ENCODE results near the gene SEZ6.

SEZ6 gene

DNA sequence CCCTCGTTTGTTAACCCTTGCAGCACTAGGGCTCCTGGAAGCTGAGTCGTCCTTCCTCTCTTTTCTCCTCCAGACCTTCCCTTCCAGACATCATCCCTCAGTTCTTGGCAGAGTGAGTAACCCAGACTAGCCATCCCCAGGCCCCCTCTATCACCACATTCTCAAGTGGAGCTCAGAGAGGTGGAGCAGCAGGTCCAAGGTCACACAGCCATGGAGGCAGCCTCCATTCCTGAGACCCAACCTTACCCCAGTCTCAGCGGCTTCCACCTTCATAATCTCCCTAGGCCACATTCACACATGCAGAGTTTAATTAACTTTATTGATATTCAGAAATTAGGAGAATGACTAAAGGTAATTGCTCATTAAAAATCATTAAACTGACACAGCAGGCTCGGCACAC is 3.0 kb downstream of the SEZ6 start:
- DNase-seq, result no peak

DNA sequence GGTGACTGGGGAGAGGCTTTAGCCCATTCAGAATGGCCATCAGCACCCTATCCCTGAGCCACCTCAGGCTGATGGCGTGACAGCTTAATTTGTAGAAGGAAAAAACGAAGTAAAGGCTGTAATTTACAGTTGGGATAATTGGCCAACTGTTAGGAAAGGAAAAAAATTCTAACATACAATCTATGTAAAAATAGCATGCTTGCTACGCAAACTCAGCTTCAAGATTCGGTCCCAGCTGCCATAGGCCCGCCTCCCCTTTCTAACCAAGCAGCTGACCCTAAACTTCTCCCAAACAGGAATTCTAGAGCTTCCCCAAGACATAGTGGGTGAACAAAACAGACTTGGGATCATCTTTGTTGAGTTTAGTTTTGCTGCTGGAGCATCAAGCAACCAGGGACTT is 4.9 kb downstream of the SEZ6 start:
- no peak for DNase-seq

DNA sequence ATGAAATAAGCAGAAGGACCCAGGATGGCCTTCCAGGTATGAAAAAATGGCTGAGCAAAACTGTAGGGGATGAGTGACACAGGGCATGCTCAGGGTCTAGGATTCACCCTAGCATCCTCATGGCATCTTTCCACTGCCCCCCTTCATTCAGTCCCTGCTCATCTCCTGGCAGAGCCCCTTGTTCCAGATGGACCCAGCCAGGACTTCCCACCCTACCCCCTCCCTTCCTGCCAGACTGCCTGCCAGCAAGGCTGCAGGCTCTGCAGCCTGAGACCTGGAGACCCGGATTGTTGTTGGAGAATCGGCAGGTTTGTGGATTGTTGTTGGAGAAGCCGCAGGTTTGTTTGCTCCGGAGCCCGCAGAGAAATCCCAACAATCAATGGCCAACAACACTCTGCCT is 6.6 kb downstream of the SEZ6 start:
- DNase-seq, result no peak

DNA sequence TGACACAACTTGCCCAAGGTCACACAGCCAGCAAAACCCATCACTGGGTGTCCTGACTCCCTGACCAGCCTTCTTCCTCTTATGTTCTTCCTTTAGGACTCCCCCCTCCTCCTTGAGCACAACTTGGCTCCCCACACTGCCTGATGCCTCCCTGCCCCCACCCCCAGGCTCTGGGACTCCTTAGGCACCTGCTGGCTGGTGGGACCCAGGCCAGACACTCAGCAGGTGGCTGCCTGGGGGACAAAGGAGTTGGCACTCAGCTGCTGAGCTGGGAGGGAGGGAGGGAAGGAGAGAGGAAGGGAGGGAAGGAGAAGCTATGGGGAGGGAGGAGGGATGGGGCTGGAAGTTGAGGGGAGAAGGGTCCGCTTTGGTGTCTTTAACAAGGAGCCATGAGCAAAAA is 8.0 kb downstream of the SEZ6 start:
- DNase-seq, result no peak

DNA sequence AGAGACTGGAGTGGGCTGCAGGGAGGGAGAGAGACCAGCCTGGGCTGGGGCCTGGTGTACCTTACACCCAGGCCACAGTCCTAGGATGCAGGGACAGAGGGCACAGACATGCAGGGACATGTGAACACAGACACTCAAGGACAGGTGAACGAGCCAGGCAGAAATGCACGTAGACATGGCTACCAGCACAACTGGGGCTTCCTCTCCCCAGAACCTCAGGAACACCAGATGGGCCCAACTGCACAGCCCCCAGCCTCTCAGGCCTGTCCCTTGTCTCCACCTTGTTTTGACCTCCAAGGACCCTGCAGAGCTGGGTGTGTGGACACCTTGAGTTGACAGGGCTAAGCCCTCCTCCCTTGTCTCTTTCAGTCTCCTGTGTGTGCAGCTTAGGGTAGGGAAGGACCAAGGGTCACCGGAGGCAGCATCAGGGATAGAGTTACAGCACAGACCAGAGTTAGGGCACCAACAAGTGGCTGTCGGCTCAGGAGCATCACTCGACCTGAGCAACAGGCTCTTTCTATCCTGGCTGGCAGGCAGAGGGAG is 9.2 kb downstream of the SEZ6 start:
- no peak for DNase-seq

DNA sequence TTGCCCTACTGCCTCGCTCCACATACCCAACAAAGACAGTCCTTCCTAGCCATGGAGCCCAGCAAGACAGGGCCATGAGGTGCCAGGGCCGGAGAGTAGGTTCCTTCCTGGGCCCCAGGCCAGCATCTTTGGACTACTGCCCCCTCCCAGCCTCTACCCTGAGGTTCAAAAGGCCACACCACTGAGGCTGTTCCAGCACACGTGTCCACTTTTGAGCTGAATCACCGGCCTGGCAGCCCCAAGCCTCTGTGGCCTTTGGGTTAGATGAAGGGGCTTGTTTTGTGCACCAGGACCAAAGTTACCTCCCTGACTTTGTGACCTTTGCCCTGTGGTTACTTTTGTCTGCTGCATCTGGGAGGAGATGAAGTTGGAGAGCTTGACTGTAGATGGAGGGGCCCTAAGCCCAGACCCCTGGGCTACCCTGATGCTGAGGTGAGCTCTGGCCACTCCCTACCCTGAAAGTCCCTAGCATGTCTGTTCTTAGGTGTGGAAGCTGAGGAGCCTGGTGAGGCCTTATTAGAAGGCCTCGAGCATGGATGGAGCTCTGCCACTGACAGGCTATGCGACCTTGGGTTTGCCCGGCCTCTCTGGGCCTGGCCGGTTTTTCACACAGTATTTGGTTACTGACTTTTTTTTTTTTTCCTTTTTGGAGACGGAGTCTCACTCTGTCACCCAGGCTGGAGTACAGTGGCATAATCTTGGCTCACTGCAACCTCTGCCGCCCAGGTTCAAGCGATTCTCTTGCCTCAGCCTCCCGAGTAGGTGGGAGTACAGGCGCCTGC is 12.0 kb downstream of the SEZ6 start:
- DNase-seq, result no peak

DNA sequence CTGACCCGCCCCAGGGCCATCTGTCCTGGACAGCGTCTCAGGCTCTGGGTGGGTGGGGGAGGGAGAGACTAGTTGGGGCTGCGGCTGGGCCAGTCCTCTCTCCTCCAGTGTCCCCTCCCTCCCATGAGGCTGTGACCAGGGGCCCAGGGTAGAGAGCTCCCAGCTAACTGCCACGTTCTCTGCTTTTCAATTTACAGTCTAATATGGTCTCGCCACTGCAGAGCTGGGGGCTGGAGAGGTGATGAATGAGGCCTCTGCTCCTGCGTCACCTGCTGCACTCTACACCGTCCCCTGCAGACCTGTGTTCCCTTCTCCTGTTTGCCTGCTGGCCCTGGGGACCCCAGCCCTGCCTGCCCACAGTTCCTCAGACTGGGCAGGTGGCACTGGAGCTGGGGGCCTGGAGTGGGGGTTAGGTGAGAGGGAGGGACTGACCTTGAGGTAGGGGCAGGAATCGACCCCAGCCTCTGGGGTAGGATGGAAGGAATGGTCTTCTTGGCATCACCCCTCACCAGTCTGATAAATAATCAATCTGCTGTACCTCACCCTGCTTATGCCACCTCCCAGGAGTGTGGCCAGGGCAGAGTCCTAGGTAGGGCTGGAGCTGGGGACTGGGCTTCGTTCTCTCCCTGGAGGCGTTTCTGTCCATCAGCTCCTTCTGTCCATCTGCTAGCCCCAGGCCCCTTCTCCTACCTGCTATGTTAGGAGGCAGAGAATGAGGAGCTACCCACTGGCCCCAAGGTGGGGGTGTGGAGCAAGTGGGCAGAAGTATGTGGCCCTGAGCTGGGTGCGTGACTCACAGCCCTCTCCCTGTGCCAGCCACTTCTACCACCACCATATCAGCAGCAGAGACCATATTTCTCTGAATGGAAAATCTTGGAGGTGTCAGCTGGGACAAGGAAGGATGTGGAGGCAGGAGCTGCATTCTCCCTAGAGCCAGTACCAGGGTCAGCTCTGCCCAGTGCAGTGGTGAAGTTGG is 12.9 kb downstream of the SEZ6 start:
- DNase-seq, result no peak

DNA sequence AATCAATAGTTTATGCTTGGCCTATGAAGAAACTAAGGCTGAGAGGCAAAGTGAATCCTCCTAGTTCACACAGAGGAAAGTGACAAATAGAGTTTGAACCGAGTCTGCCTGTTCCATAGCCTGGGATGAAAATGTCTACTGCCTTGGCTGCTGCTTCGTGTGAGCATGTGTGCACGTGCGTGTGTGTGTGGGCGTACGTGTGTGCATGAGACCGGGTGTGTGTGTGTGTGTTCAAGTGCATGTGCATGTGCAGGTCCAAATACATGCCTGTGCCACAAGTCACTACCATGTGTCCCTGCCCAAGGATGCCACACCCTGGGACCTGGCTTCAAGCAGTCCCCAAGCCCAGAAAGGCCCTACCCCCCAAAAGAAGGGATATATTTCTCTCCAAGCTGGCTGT is 13.6 kb downstream of the SEZ6 start:
- no peak for DNase-seq

DNA sequence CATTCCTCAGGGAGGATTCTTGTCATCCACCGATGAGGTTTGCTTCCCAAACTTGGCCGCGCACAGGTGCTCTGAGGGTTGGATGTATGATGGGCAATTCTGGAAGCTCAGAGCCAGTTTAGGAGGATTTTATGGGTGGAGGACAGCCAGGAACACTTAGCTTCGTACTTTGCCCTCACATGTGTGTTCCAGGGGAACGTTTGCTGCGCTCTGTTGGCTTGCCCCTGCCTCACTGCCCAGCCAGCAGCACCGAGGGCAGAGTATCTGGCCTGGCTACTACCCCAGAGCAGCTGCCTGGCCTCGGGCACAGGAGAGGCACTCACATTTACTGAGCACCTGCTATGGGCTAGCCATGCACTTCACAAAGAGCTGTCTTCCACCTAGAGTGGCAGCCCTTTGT is 14.1 kb downstream of the SEZ6 start:
- no peak for DNase-seq

DNA sequence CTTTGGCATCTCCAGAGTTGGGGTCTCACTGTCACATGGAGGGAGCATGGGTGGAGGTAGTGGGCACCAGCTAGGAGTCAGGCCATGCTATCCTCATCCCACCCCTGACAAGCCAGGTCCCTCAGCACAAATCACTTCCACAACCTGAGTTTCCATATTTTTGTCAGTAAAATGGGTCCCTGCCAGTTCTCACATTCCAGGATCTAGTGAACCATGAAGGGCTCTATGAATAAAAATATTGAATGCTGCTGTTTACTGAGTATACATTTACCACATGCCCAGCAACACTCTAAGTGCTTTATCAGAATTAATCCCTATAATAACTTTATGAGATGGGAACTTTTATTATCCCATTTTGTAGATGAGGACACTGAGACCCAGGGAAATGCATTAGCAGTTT is 16.8 kb downstream of the SEZ6 start:
- no peak for DNase-seq

DNA sequence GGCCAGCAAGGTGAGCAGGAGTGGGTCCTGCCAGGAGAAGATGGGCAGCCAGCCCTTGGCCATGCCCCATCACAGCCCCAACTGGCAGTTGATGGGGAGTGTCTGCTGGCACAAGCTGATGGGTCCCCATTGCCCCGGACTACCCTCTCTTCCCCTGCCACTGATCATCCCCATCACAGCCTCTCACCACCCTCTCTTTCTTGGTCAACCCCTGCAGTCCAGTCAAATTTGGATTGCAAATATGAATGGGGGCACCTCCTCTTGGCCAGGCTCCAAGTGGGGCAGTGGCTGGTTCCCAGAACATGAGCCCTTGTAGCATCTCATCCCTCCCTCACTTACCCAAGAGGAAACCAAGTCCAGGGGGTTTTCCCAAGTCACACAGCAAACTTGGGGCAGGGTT is 17.4 kb downstream of the SEZ6 start:
- DNase-seq, result no peak

DNA sequence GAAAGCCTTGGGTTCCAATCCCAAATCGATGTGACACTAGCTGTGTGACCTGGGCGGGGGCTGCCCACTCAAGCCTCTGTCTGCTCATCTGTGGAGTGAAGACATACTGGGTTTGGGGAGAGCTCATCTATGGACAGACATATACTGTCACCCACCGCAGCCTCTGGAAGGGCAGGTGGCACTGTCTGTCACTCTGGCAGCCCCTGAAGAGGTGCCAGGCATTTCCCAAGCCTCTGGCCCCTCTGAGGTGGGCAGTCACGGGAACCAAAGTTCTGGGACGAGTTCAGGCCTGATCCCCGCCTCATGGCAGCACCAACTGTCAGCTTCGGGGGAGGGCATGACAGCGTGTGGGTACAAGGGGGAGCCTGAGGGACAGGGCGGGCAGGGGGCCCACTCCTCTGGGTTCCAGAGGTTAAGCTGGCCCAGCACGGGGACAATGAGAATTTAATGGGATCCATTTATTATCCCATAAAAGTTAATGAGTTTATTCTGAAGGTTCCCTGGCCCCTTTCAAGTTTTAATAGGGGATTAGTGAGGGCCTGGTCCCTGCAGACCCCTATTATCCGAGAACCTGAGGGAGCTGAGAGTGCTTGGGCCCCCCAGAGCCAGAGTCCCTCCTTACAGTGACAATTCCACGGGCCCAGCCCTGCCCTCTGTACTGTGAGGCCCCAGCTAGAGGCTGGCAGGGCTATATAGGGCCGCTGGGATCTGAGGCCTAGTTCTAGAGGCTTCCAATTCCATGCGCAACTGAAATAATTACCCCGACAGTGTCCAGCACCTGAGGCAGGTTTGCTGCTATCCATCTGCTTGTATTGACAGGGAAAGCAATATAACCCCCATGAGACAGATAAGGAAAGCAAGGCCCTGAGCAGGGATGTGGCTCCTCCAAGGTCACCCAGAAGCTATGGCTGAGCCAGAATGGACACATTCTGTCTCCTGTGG is 18.8 kb downstream of the SEZ6 start:
- DNase-seq, result no peak

DNA sequence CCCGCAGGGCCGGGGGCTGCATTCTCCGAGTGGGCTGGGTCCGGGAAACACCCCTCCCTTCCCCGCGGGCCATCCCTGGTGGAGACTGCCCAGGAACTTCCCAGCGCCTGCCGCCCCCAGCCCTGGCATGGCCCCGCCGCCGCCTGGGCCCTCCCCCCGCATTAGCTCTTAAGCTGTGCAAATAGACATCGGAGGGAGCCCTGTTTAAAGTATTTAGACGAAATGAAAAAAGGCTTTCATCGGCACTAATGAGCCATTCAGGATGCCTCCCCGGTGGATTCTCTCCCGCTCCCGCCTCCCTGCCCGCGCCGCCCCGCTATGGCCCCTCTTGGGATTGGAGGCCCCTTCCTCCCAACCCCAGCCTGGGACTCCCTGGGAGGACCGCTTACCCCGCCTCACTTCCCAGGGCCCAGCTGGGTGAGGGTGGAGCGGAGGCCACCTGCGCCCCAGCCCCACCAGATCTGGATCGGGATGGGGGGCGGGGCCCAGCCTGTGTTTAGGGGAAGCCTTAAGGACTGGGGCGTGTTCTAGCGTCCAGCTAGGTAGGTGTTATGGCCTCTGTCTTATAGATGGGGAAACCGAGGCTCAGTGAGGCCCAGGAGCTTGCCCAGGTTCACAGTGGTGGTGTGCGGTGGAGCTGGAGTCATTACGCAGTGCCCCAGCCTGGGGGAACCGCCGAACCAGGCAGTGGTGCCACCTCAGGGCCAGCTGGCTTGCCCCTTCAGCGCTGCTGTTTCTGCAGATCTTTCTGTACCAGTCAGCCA is 19.7 kb downstream of the SEZ6 start:
- no peak for DNase-seq

DNA sequence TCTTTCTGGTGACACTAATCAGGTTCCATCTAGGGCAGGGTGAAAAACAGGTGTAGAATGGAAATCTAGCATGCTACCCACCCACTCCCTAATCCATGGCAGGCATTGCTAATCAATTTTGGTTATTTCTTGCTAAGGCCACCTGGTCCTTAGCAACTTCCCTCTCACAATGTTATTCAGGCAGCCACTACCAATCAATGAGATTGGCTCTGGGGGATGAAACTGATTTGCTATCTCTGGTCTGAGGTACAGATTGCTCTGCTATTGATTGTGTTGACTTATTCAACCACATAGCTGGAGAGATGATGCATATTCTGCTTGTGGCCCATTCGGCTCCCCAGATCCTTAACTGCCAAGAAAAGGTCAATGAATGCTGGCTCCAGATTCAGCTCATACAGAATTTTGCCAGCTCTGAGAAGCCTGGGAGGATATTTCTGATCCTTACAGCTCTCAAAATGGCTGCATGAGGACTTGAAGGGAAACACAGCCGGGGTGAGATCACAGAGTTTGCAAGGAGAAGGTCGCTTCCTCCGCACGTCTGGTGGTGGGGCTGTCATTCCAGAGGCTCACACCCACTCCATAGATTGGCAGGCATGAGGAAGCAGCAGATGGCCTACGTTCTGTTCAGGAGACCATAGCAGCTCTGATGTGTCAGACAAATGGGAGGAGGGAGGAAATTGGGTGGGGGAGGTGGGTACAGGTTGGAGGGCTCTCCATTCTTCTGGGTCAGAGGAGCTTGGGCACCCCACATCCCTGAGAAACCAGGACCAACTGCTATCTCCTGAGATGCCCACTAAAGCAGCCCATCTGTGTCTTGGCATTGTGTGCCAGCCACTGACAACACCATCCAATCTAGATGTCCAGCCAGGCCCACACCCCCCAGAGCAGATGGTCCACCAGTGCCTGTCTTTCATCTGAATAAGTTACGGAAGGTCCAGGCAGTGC is 22.3 kb downstream of the SEZ6 start:
- no peak for DNase-seq

DNA sequence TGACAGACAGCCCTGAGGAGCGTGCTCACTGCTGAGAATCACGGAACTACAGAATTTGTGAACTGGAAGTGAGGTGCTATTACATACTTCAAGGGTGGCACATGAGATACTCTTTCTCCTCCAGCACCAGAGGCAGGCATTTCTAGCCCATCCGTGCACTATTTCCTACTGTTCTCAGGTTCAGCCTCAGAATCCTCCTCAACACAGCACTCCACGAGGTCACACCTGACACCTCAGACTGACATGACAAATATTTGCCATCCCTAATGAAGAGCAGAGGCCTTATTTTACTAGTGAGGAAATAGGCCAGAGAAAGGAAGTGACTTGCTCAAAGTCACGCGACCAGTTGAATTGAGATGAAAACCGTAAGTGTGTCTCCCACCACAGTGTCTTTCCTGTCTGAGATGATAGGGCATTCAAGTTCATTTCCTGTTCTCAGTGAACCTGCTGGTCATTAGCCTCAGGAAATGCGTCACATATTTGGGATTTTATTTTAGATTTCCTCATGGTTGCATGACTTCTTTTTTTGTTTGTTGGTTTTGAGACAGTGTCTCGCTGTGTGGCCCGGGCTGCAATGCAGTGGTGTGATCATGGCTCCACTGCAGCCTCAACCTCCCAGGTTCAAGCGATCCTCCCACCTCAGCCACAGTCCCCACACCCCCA is 23.6 kb downstream of the SEZ6 start:
- DNase-seq, result no peak

DNA sequence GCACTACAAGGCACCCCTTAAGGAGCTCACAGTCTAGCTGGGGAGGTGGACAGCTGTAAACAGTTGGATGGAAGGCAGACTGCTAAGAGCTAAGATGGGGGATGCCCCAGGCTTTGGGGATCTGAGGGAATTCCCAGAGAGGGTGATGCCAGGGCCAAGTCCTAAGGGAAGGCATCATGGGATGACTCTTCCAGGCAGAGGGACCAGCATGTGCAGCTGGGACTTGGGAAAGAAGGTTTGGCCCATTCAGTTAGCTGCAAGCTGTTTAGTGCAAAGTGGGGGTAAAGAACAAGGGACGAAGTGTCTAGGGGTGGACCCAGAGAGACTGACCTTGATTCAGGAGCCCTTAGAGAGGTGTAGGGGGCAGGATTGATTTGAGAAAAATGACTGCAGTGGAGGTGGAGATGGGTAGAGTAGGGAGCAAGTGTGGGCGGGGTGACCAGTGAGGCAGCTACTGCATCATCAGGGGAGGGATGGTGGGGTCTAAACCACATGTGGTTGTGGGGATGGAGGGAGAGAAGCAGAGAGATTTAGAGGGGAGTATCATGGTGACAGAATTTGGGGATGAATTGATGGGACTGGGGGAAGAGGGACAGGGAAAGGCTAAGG is 27.4 kb downstream of the SEZ6 start:
- no peak for DNase-seq

DNA sequence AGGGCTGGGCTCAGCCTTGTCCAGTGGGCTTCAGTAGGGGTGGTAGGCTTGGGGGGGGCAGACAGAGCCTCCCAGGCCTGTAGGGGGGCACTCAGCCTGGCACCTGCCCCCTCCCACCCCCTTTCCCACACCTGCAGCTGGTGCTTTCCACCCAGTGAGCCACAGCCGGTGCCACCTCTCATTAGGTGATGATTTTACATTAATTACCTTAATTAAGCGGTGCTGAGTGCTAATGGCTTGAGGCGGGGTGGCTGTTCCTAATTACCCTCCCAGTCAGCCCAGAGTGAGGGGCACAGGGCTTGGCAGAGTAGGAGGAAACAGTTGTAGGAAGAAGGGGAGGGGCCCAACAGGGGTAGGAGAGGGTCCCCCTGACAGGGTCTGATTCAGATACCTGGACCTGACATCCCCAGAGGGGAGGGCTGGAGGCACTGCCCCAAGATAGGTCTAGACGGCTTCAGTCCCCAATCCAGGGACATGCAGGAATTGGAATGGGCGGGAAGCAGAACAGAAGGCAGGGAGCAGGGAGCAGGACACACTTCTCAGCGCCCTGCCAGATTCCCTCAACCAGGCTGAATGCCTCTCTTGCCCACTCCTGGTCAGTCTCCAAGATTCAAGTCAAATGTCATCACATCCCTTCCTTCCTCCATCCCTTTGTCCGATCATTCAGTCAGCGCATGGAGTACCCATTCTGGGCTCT is 28.0 kb downstream of the SEZ6 start:
- no peak for DNase-seq

DNA sequence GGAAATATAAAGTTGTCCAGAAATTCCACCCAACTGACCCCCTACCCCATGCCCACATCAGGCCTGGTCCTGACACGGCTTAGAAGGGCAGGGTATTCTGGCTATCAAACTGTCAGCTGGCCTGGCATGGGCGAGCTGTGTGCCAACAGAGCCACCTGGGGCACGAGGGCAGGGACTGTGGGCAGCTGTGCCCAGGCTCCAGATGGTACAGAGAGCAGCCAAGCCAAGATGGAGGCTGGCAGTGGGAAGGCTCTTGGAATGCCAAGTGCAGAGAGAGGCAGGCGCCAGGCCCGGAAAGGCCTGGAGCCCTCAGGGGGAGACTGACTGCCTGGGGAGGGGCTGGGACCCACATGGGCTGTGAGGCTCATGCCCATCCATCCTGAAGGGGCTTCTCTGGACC is 30.2 kb downstream of the SEZ6 start:
- DNase-seq, result no peak

DNA sequence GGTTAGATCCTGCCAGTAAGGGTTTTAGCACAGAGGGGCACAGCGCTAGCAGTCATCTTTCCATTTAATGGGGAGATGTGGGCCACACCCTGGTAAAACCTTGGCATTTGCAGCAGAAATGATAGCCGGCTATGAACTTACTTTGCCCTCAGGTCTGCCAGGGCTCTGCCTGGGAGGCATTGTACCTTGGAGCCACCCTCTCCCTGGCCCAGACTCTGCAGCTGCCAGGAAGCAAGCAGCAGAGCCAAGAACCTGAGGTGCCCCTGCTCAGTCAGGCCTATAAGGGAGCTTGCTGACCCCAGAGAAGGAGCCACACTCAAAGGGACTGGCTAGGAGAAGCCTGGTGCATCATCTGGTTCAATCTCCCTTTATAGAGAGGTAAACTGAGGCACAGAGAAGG is 30.8 kb downstream of the SEZ6 start:
- DNase-seq, result no peak
